Endodermal cell (in vitro differentiated cells): ENCODE results near the gene ZMYND8. TPM values are rescaled to one million over a fixed set of nuclear protein-coding genes. Genes with fewer than 3 reads are reported as not detected.

Experiments
- DNase-seq: peaks from one replicate; pipeline ENCODE4 v3.0.0-alpha.2; 2017
- H3K27ac ChIP-seq: 2 replicates; pipeline ENCODE4 v1.5.1; 2013; ENCODE audit warnings: mild to moderate bottlenecking, low read depth, low read length, moderate library complexity
- H3K27me3 ChIP-seq: 2 replicates; pipeline ENCODE4 v1.6.1; 2013; ENCODE audit warnings: mild to moderate bottlenecking, low read length, moderate library complexity; ENCODE audit not compliant: insufficient read depth, control insufficient read depth, poor library complexity, severe bottlenecking
- H3K36me3 ChIP-seq: 2 replicates; pipeline ENCODE4 v1.7.0; 2013; ENCODE audit warnings: mild to moderate bottlenecking, low read length, moderate library complexity; ENCODE audit not compliant: control insufficient read depth, insufficient read depth
- H3K4me1 ChIP-seq: one replicate; pipeline ENCODE4 v1.7.0; 2013; ENCODE audit warnings: low read length; ENCODE audit not compliant: control insufficient read depth, insufficient read depth
- H3K4me3 ChIP-seq: 2 replicates; pipeline ENCODE4 v1.5.1; 2013; ENCODE audit warnings: mild to moderate bottlenecking, low read length, moderate library complexity
- H3K9ac ChIP-seq: 2 replicates; pipeline ENCODE4 v1.6.1; 2013; ENCODE audit warnings: mild to moderate bottlenecking, low read length, moderate library complexity; ENCODE audit not compliant: poor library complexity, severe bottlenecking; ENCODE audit errors: extremely low read depth
- H3K9me3 ChIP-seq: 2 replicates; pipeline ENCODE4 v1.6.1; 2013; ENCODE audit warnings: mild to moderate bottlenecking, low read length, moderate library complexity; ENCODE audit not compliant: control insufficient read depth
- H3K27ac Mint-ChIP-seq: 2 replicates; pipeline ENCODE4 v1.8.0; 2020; ENCODE audit warnings: mixed read lengths
- H3K27me3 Mint-ChIP-seq: 2 replicates; pipeline ENCODE4 v1.8.0; 2021; ENCODE audit warnings: mild to moderate bottlenecking, mixed read lengths; ENCODE audit not compliant: insufficient read depth
- H3K36me3 Mint-ChIP-seq: 2 replicates; pipeline ENCODE4 v1.8.0; 2020; ENCODE audit warnings: low read depth, mixed read lengths
- H3K4me1 Mint-ChIP-seq: 2 replicates; pipeline ENCODE4 v1.8.0; 2020; ENCODE audit warnings: mixed read lengths
- H3K4me3 Mint-ChIP-seq: 2 replicates; pipeline ENCODE4 v1.8.0; 2020; ENCODE audit warnings: mild to moderate bottlenecking, moderate library complexity, mixed read lengths
- H3K9me3 Mint-ChIP-seq: 2 replicates; pipeline ENCODE4 v1.8.0; 2020; ENCODE audit warnings: mild to moderate bottlenecking, mixed read lengths
- CTCF ChIP-seq: fragments of 200-600 bp; sonication (generic); conservative IDR thresholded peaks from 2 replicates; pipeline ENCODE4 v1.5.0; 2021; ENCODE audit warnings: antibody characterized with exemption, mild to moderate bottlenecking
- WGBS, 2 experiments: methylation state at CpG; one replicate each; pipeline versions ENCODE4 v1.1.5 to v1.1.7; 2013; ENCODE audit warnings: missing lambda C conversion rate in 2 of 2, mixed read lengths in 1 of 2; ENCODE audit not compliant: insufficient coverage in 1 of 2, insufficient read length in 1 of 2; 5-methylcytosine and 5-hydroxymethylcytosine counted together
- total RNA-seq, 2 donors: library from RNA; stranded (reverse); fragmentation: NEBNext Ultra II Directional in 1 of 2; extraction: Animal tissue kit (Norgen Biotek cat#: 25700) in 1 of 2; gene quantifications; 2 replicates in 1 of 2; 3 replicates in 1 of 2; pipeline ENCODE4 v1.2.1, GENCODE V29; 2021

ZMYND8 gene
- total RNA-seq, 2 donors from 2014 or later: 85.0 to 99.9 TPM

DNA sequence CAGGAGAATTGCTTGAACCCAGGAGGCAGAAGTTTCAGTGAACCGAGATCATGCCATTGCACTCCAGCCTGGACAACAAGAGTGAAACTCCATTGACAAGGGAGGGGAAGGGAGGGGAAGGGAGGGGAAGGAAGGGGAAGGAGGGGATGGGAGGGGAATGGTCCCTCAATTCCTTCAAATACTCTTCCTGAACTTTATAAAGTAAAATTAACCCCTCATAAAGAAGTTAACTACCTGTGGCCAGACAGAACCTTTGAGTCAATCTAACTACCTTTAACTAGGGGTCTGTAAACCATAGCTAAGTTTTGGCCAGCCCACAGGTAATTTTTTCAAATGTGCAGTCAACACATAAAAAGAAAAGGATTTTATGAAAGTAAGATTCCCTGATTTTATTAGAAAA, 131.0 kb downstream of the ZMYND8 start:
- DNase-seq: no peak
- H3K36me3 Mint-ChIP-seq: peaks cover 80% of the 10 kb centered on the region

DNA sequence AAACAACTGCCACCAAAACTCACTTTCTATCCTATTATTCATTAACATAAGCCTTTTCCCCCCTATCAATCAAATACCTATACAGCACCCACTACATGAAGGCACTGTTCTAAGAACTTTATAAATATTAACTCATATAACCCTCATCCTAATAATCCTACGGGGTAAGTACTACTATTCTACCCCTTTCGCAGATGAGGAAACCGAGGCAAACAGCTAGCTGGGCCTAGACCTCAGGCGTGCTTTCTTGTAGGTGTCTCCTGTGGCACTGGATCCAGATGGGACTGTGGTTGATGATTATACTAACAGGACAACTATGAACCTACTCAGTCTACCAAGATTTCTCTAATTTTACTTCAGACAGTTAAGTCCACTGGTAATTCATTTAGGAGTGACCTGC, 131.6 kb downstream of the ZMYND8 start:
- Histone ChIP-seq H3K36me3 (peaks cover 94% of the 10 kb centered on the region), H3K27me3 (no peaks in the 10 kb centered on the region), H3K4me3 (no peak overlapping the region), H3K9ac (no peak overlapping the region), H3K9me3 (no peaks in the 10 kb centered on the region), H3K27ac (no peak overlapping the region), H3K4me1 (no peaks in the 10 kb centered on the region)
- Mint-ChIP-seq H3K4me1 (no peaks in the 10 kb centered on the region), H3K27ac (no peak overlapping the region), H3K4me3 (no peak overlapping the region), H3K36me3 (peaks cover 84% of the 10 kb centered on the region), H3K27me3 (no peaks in the 10 kb centered on the region), H3K9me3 (no peaks in the 10 kb centered on the region)
- DNase-seq: no peak
- WGBS, 2 experiments: 98% methylated on average over 4 of the region's 4 CpGs; no CpG with 5 or more reads in 1 of the 2 experiments
- TF ChIP-seq CTCF: no peak

More for the DNA sequence above, 131.0 kb downstream of the ZMYND8 start:
- no peak for TF ChIP-seq CTCF
- Mint-ChIP-seq H3K4me3 (no peak overlapping the region), H3K9me3 (no peaks in the 10 kb centered on the region), H3K27me3 (no peaks in the 10 kb centered on the region), H3K27ac (no peak overlapping the region), H3K4me1 (no peaks in the 10 kb centered on the region)
- H3K9ac ChIP-seq: no peak overlapping the region
- 80 to 96% methylated on average over 1 of the region's 1 CpG for WGBS, 2 experiments
- H3K9me3 ChIP-seq: no peaks in the 10 kb centered on the region
- no peaks in the 10 kb centered on the region for H3K27me3 ChIP-seq
- no peaks in the 10 kb centered on the region for H3K4me1 ChIP-seq
- H3K4me3 ChIP-seq: no peak overlapping the region
- H3K36me3 ChIP-seq: peaks cover 93% of the 10 kb centered on the region
- no peak overlapping the region for H3K27ac ChIP-seq

DNA sequence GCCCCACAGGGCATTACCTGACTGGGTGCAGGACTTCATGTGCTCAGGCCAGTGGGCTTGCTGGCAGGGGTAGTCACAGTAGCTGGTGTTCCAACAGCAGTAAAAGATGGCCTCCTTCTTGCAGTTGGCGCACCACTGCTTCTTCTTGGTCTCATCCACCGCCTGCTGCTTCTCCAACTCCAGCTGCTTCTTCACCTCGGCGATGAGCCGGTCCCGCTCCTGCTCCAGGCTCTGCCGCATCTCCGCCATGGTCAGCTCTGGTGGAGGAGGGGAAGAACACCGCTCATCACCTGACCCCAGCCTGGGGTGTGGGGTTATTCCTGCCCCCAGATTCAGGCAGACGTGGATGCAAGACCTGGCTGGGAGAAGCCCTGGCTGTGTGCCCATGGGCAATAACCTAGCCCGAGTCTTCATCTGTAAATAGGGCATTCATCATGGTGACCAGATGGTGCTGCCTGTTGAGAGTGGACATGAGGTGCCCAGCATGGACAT, 132.2 kb downstream of the ZMYND8 start:
- no peak overlapping the region for H3K4me3 ChIP-seq
- no peak overlapping the region for H3K9ac ChIP-seq
- H3K4me1 ChIP-seq: no peaks in the 10 kb centered on the region
- no peaks in the 10 kb centered on the region for H3K27me3 Mint-ChIP-seq
- no peaks in the 10 kb centered on the region for H3K9me3 ChIP-seq
- DNase-seq: no peak
- H3K27ac ChIP-seq: no peak overlapping the region
- H3K9me3 Mint-ChIP-seq: no peaks in the 10 kb centered on the region
- 97 to 99% methylated on average over 9 to 11 of the region's 11 CpGs for WGBS, 2 experiments
- H3K27me3 ChIP-seq: no peaks in the 10 kb centered on the region
- H3K36me3 Mint-ChIP-seq: peaks cover 84% of the 10 kb centered on the region
- TF ChIP-seq CTCF: no peak
- H3K36me3 ChIP-seq: peaks cover 94% of the 10 kb centered on the region
- no peak overlapping the region for H3K27ac Mint-ChIP-seq
- H3K4me1 Mint-ChIP-seq: no peaks in the 10 kb centered on the region
- H3K4me3 Mint-ChIP-seq: no peak overlapping the region
